A549 (cell line): ENCODE data around the gene RFPL2.

ENCODE experiments used
- ATOH8 ChIP-seq: fragments of 250-450 bp; sonication (Bioruptor Pico); IDR thresholded peaks from 2 replicates; pipeline ENCODE4 v1.5.0; 2020; ENCODE audit warnings: low read depth, mild to moderate bottlenecking, moderate library complexity
- CEBPB ChIP-seq, 2 experiments: fragments of >200 bp in 1 of 2; sonication (Bioruptor Twin) in 1 of 2; formaldehyde crosslinking in 1 of 2; IDR thresholded peaks; 2 replicates each; pipeline ENCODE4 v1.6.1; 2012 to 2016
- CTCF ChIP-seq: fragments of >200 bp; sonication (Bioruptor Twin); formaldehyde crosslinking; IDR thresholded peaks from 3 replicates; pipeline ENCODE4 v1.5.1; 2016
- EHMT2 ChIP-seq: fragments of 200-600 bp; sonication (generic); IDR thresholded peaks from 2 replicates; pipeline ENCODE4 v1.6.1; 2016; ENCODE audit warnings: antibody characterized with exemption, low read depth, mild to moderate bottlenecking, moderate library complexity
- MAFK ChIP-seq: fragments of 450-650 bp; IDR thresholded peaks from 2 replicates; pipeline ENCODE4 v1.6.1; 2014; ENCODE audit not compliant: partially characterized antibody
- POLR2A ChIP-seq: IDR thresholded peaks from 2 replicates; pipeline ENCODE4 v1.6.1; 2012; ENCODE audit warnings: mild to moderate bottlenecking, low read length
- RAD21 ChIP-seq, 2 experiments: fragments of >200 bp in 1 of 2; sonication (Bioruptor Twin) in 1 of 2; formaldehyde crosslinking in 1 of 2; IDR thresholded peaks in 1 of 2; conservative IDR thresholded peaks in 1 of 2; 2 replicates in 1 of 2; 3 replicates in 1 of 2; pipeline ENCODE4 v1.6.1; 2012 to 2018; ENCODE audit warnings: inconsistent platforms in 1 of 2
- REST ChIP-seq: fragments of 200-600 bp; sonication (generic); IDR thresholded peaks from 2 replicates; pipeline ENCODE4 v1.6.1; 2016; ENCODE audit warnings: antibody characterized with exemption, mild to moderate bottlenecking, moderate library complexity
- ZNF302 ChIP-seq: fragments of 250-450 bp; sonication (Bioruptor Pico); IDR thresholded peaks from 2 replicates; pipeline ENCODE4 v1.9.0; 2021; ENCODE audit warnings: inconsistent platforms, mild to moderate bottlenecking, moderate library complexity

- TF ChIP-seq POLR2A (no peak), REST (no peak), RAD21 (conservative IDR thresholded peaks at IDR 0.05 in 1 of 2, IDR thresholded peaks at IDR 0.05 in 1 of 2) (no peak), CTCF (no peak), MAFK (no peak), CEBPB (IDR thresholded peaks at IDR 0.05) (no peak), ATOH8 (CRISPR knock-in tag) (no peak), ZNF302 (CRISPR knock-in tag) (no peak), EHMT2 (no peak)
These were observed 27.4 kb upstream of the RFPL2 start for GRCh38 chr22:32232191-32232830.
